ENCODE measurements around the gene TMEM101.
"Not testable (repeated sequence)": the region's sequence is repeated elsewhere in the genome, so short reads cannot be mapped to it uniquely, and the experiment has no call there.

Gene TMEM101

GRCh38 chr17:44014437-44015172 lies at the start of gene TMEM101:
Gene TMEM101 (minus strand): TSS chr17:44014963. CDS start chr17:44014952, 11 bp downstream.
- DNase-seq = peak; percentile 80 to 88

GRCh38 chr17:44063704-44064639 lies 49.2 kb upstream of the TMEM101 start:
- no peak for DNase-seq

GRCh38 chr17:44062871-44063270 lies 48.1 kb upstream of the TMEM101 start:
- DNase-seq = no peak

GRCh38 chr17:44061446-44061845 lies 46.7 kb upstream of the TMEM101 start:
- DNase-seq = no peak

GRCh38 chr17:44059101-44059892 lies 44.5 kb upstream of the TMEM101 start:
- no peak for DNase-seq

- DNase-seq = no peak
These were observed 38.5 kb upstream of the TMEM101 start for GRCh38 chr17:44053125-44053872.

- no peak for DNase-seq
These were observed 34.7 kb upstream of the TMEM101 start for GRCh38 chr17:44049294-44050060.

- not testable (repeated sequence) for DNase-seq
These were observed 32.1 kb upstream of the TMEM101 start for GRCh38 chr17:44046893-44047292.

GRCh38 chr17:44045486-44045885 lies 30.7 kb upstream of the TMEM101 start:
- DNase-seq = no peak

- no peak for DNase-seq
These were observed 29.3 kb upstream of the TMEM101 start for GRCh38 chr17:44044071-44044470.

- no peak for DNase-seq
These were observed 28.5 kb upstream of the TMEM101 start for GRCh38 chr17:44043272-44043696.

GRCh38 chr17:44039829-44040635 lies 25.3 kb upstream of the TMEM101 start:
- no peak for DNase-seq

GRCh38 chr17:44038604-44039011 lies 23.8 kb upstream of the TMEM101 start:
- no peak for DNase-seq

- no peak for DNase-seq
These were observed 22.7 kb upstream of the TMEM101 start for GRCh38 chr17:44037471-44037870.

- not testable (repeated sequence) for DNase-seq
These were observed 19.9 kb upstream of the TMEM101 start for GRCh38 chr17:44034688-44035087.

GRCh38 chr17:44033861-44034408 lies 19.2 kb upstream of the TMEM101 start:
- no peak for DNase-seq

GRCh38 chr17:44030482-44030881 lies 15.7 kb upstream of the TMEM101 start:
- DNase-seq = no peak

GRCh38 chr17:44029736-44030135 lies 15.0 kb upstream of the TMEM101 start:
- DNase-seq = no peak

GRCh38 chr17:44024853-44025252 lies 10.1 kb upstream of the TMEM101 start:
- DNase-seq = no peak

GRCh38 chr17:44024271-44024663 lies 9.5 kb upstream of the TMEM101 start:
- no peak for DNase-seq

All from NCI-H1930 (cell line).